ENCODE results near the gene NFU1. TPM values are rescaled to one million over a fixed set of nuclear protein-coding genes. Genes with fewer than 3 reads are reported as not detected.

Gene NFU1
- 62.7 TPM for polyA plus RNA-seq (ENCODE audit: insufficient read length)
- long read RNA-seq, donor 1, transcript NFU1-203 (8 exons, 1,467 nt) = major isoform, 27 of 28 reads
- long read RNA-seq, donor 1, partial matches to known transcripts = 0 of 28 reads
- long read RNA-seq, donor 1, other reads (novel, unspliced or antisense) = 0 of 28 reads
- long read RNA-seq, donor 2, transcript NFU1-203 (8 exons, 1,467 nt) = major isoform, 20 of 22 reads
- long read RNA-seq, donor 2, partial matches to known transcripts = 0 of 22 reads
- long read RNA-seq, donor 2, other reads (novel, unspliced or antisense) = 0 of 22 reads
- long read RNA-seq, donor 3, transcript NFU1-203 (8 exons, 1,467 nt) = major isoform, 18 of 19 reads
- long read RNA-seq, donor 3, partial matches to known transcripts = 0 of 19 reads
- long read RNA-seq, donor 3, other reads (novel, unspliced or antisense) = 0 of 19 reads
- long read RNA-seq, donor 4, transcript NFU1-203 (8 exons, 1,467 nt) = major isoform, 9 of 9 reads
- long read RNA-seq, donor 4, partial matches to known transcripts = 0 of 9 reads
- long read RNA-seq, donor 4, other reads (novel, unspliced or antisense) = 0 of 9 reads
- long read RNA-seq, donor 5, transcript NFU1-203 (8 exons, 1,467 nt) = major isoform, 55 of 55 reads
- long read RNA-seq, donor 5, partial matches to known transcripts = 0 of 55 reads
- long read RNA-seq, donor 5, other reads (novel, unspliced or antisense) = 0 of 55 reads
- long read RNA-seq, donor 6, transcript NFU1-203 (8 exons, 1,467 nt) = major isoform, 24 of 35 reads
- long read RNA-seq, donor 6, partial matches to known transcripts = 10 of 35 reads
- long read RNA-seq, donor 6, other reads (novel, unspliced or antisense) = 0 of 35 reads
- long read RNA-seq, donor 7, transcript NFU1-203 (8 exons, 1,467 nt) = major isoform, 46 of 47 reads
- long read RNA-seq, donor 7, partial matches to known transcripts = 0 of 47 reads
- long read RNA-seq, donor 7, other reads (novel, unspliced or antisense) = 0 of 47 reads
- long read RNA-seq, donor 8, transcript NFU1-203 (8 exons, 1,467 nt) = major isoform, 5 of 5 reads
- long read RNA-seq, donor 8, partial matches to known transcripts = 0 of 5 reads
- long read RNA-seq, donor 8, other reads (novel, unspliced or antisense) = 0 of 5 reads

- DNase-seq = peak; percentile 93
Measured at GRCh38 chr2:69436938-69437750, at the start of gene NFU1. NFU1 (minus strand) TSS chr2:69437435; CDS start chr2:69437422, 13 bp downstream.

- DNase-seq = no peak
Measured at GRCh38 chr2:69483696-69484095, 46.5 kb upstream of the NFU1 start.

GRCh38 chr2:69483024-69483423 lies 45.8 kb upstream of the NFU1 start:
- no peak for DNase-seq

GRCh38 chr2:69482471-69482870 lies 45.2 kb upstream of the NFU1 start:
- DNase-seq = no peak

GRCh38 chr2:69481421-69481820 lies 44.2 kb upstream of the NFU1 start:
- no peak for DNase-seq

- no peak for DNase-seq
Measured at GRCh38 chr2:69477627-69478026, 40.4 kb upstream of the NFU1 start.

GRCh38 chr2:69474688-69475087 lies 37.5 kb upstream of the NFU1 start:
- DNase-seq = no peak

- no peak for DNase-seq
Measured at GRCh38 chr2:69471793-69472192, 34.6 kb upstream of the NFU1 start.

- DNase-seq = no peak
Measured at GRCh38 chr2:69470911-69471310, 33.7 kb upstream of the NFU1 start.

GRCh38 chr2:69469784-69470183 lies 32.5 kb upstream of the NFU1 start:
- DNase-seq = no peak

- no peak for DNase-seq
Measured at GRCh38 chr2:69469375-69469774, 32.1 kb upstream of the NFU1 start.

- DNase-seq = no peak
Measured at GRCh38 chr2:69466728-69467127, 29.5 kb upstream of the NFU1 start.

- no peak for DNase-seq
Measured at GRCh38 chr2:69465513-69466456, 28.6 kb upstream of the NFU1 start.

- DNase-seq = no peak
Measured at GRCh38 chr2:69464575-69464974, 27.3 kb upstream of the NFU1 start.

GRCh38 chr2:69462780-69463179 lies 25.5 kb upstream of the NFU1 start:
- no peak for DNase-seq

GRCh38 chr2:69461404-69461803 lies 24.2 kb upstream of the NFU1 start:
- DNase-seq = no peak

- no peak for DNase-seq
Measured at GRCh38 chr2:69459936-69460335, 22.7 kb upstream of the NFU1 start.

- no peak for DNase-seq
Measured at GRCh38 chr2:69456950-69457445, 19.8 kb upstream of the NFU1 start.

GRCh38 chr2:69456154-69456553 lies 18.9 kb upstream of the NFU1 start:
- DNase-seq = no peak

- no peak for DNase-seq
Measured at GRCh38 chr2:69454976-69455375, 17.7 kb upstream of the NFU1 start.

Measured in left kidney (tissue), 8 donors.